CD14-positive monocyte (primary cell): ENCODE results near the gene DGKI. TPM values are rescaled to one million over a fixed set of nuclear protein-coding genes. Genes with fewer than 3 reads are reported as not detected.
"Not testable (repeated sequence)": the region's sequence is repeated elsewhere in the genome, so short reads cannot be mapped to it uniquely, and the experiment has no call there.

Experiments
- DNase-seq, 3 donors: peaks; one replicate each; pipeline ENCODE4 v3.0.0-alpha.2; 2011 to 2022
- H2AFZ ChIP-seq: 2 replicates; pipeline ENCODE4 v1.6.0; 2012; ENCODE audit warnings: mild to moderate bottlenecking, low read depth, low read length, inconsistent platforms; ENCODE audit not compliant: insufficient read depth, poor library complexity, severe bottlenecking
- H3K27ac ChIP-seq, 2 donors: 1 replicate in 1 of 2; 2 replicates in 1 of 2; pipeline ENCODE4 v1.5.1; 2012 to 2013; ENCODE audit warnings: low read length in 2 of 2, control low read depth in 1 of 2, inconsistent platforms in 1 of 2, low read depth in 1 of 2, mild to moderate bottlenecking in 1 of 2
- H3K27me3 ChIP-seq, 2 donors: one replicate each; pipeline versions ENCODE4 v1.6.0 to v1.6.1; 2011 to 2013; ENCODE audit warnings: low read length in 2 of 2; ENCODE audit not compliant: control insufficient read depth in 2 of 2, insufficient read depth in 2 of 2
- H3K36me3 ChIP-seq, 2 donors: replicated peaks in 1 of 2; 1 replicate in 1 of 2; 2 replicates in 1 of 2; pipeline versions ENCODE4 v1.5.1 to v1.6.1; 2012 to 2013; ENCODE audit warnings: low read length in 2 of 2, control low read depth in 1 of 2, inconsistent platforms in 1 of 2, mild to moderate bottlenecking in 1 of 2; ENCODE audit not compliant: insufficient read depth in 2 of 2, control insufficient read depth in 1 of 2
- H3K4me1 ChIP-seq, 2 donors: 1 replicate in 1 of 2; 2 replicates in 1 of 2; pipeline versions ENCODE4 v1.5.1 to v1.6.1; 2012 to 2013; ENCODE audit warnings: low read length in 2 of 2, control low read depth in 1 of 2, inconsistent platforms in 1 of 2, mild to moderate bottlenecking in 1 of 2, moderate library complexity in 1 of 2; ENCODE audit not compliant: insufficient read depth in 2 of 2, control insufficient read depth in 1 of 2
- H3K4me2 ChIP-seq: replicated peaks from 2 replicates; pipeline ENCODE3; 2012; ENCODE audit warnings: low read length, moderate library complexity, mild to moderate bottlenecking; ENCODE audit not compliant: poor library complexity, severe bottlenecking; ENCODE audit errors: extremely low read depth
- H3K4me3 ChIP-seq, 3 experiments: fragments of 200-600 bp in 1 of 3; sonication (generic) in 1 of 3; replicated peaks in 1 of 3; 1 replicate in 2 of 3; 2 replicates in 1 of 3; pipeline ENCODE4 v1.5.1; 2011 to 2013; ENCODE audit warnings: low read length in 3 of 3, mild to moderate bottlenecking in 3 of 3, control low read depth in 2 of 3, low read depth in 2 of 3, inconsistent platforms in 1 of 3, moderate library complexity in 1 of 3
- H3K79me2 ChIP-seq: 2 replicates; pipeline ENCODE4 v1.6.0; 2012; ENCODE audit warnings: mild to moderate bottlenecking, control low read depth, inconsistent platforms, low read length, moderate library complexity; ENCODE audit not compliant: insufficient read depth
- H3K9ac ChIP-seq: 2 replicates; pipeline ENCODE4 v1.6.0; 2017; ENCODE audit warnings: low read length, mild to moderate bottlenecking; ENCODE audit not compliant: insufficient read depth, poor library complexity, severe bottlenecking
- H3K9me3 ChIP-seq, 2 donors: replicated peaks in 1 of 2; 1 replicate in 1 of 2; 2 replicates in 1 of 2; pipeline versions ENCODE4 v1.5.1 to v1.6.1; 2012 to 2013; ENCODE audit warnings: low read length in 2 of 2, control low read depth in 1 of 2; ENCODE audit not compliant: control insufficient read depth in 1 of 2, insufficient read depth in 1 of 2
- H4K20me1 ChIP-seq: 2 replicates; pipeline ENCODE4 v1.6.0; 2012; ENCODE audit warnings: mild to moderate bottlenecking, low read length, control low read depth, moderate library complexity; ENCODE audit not compliant: insufficient read depth
- H3K27ac Mint-ChIP-seq, 7 donors: one replicate each; pipeline ENCODE4 v1.8.0; 2020; ENCODE audit warnings: mild to moderate bottlenecking in 7 of 7, mixed read lengths in 7 of 7, moderate library complexity in 6 of 7, inconsistent platforms in 2 of 7
- H3K27me3 Mint-ChIP-seq, 3 donors: one replicate each; pipeline ENCODE4 v1.8.0; 2021 to 2022; ENCODE audit warnings: low read depth in 3 of 3, mild to moderate bottlenecking in 3 of 3, mixed read lengths in 3 of 3, moderate library complexity in 3 of 3, inconsistent platforms in 1 of 3
- H3K36me3 Mint-ChIP-seq, 2 donors: one replicate each; pipeline ENCODE4 v1.8.0; 2020; ENCODE audit warnings: mixed read lengths in 2 of 2, inconsistent platforms in 1 of 2, mild to moderate bottlenecking in 1 of 2
- H3K4me1 Mint-ChIP-seq: one replicate; pipeline ENCODE4 v1.8.0; 2020; ENCODE audit warnings: mild to moderate bottlenecking, mixed read lengths
- H3K4me3 Mint-ChIP-seq, 2 donors: one replicate each; pipeline ENCODE4 v1.8.0; 2020; ENCODE audit warnings: mild to moderate bottlenecking in 2 of 2, mixed read lengths in 2 of 2, moderate library complexity in 1 of 2
- H3K9me3 Mint-ChIP-seq, 7 donors: one replicate each; pipeline ENCODE4 v1.8.0; 2020 to 2022; ENCODE audit warnings: mixed read lengths in 7 of 7, mild to moderate bottlenecking in 6 of 7, moderate library complexity in 6 of 7, inconsistent platforms in 2 of 7
- WGBS: methylation state at CpG from one replicate; pipeline ENCODE4 v1.1.5; 2013; ENCODE audit warnings: missing lambda C conversion rate; ENCODE audit not compliant: insufficient coverage; 5-methylcytosine and 5-hydroxymethylcytosine counted together
- intact Hi-C, 2 donors: fragments of 100-400 bp; cut with micrococcal nuclease; formaldehyde crosslinking; loops; one replicate each; pipeline versions ENCODE4 v1.15.0 to v1.15.1; 2023
- polyA plus RNA-seq, 3 donors: library from polyadenylated mRNA; depleted of rRNA in 1 of 3; unstranded in 2 of 3; stranded (reverse) in 1 of 3; fragments of 300-500 nt in 2 of 3; fragments of >200 nt in 1 of 3; fragmentation: Illumina TruSeq in 2 of 3; gene quantifications; 1 replicate in 2 of 3; 2 replicates in 1 of 3; pipeline ENCODE4 v1.2.3, GENCODE V29; 2012 to 2021
- TF ChIP-seq, protein P1 (sequence below): fragments of 200-600 bp; IDR thresholded peaks from one replicate; pipeline ENCODE4 v1.8.0; 2022; ENCODE audit warnings: antibody characterized with exemption, mild to moderate bottlenecking

Gene DGKI
- polyA plus RNA-seq, 3 donors: not detected

DNA sequence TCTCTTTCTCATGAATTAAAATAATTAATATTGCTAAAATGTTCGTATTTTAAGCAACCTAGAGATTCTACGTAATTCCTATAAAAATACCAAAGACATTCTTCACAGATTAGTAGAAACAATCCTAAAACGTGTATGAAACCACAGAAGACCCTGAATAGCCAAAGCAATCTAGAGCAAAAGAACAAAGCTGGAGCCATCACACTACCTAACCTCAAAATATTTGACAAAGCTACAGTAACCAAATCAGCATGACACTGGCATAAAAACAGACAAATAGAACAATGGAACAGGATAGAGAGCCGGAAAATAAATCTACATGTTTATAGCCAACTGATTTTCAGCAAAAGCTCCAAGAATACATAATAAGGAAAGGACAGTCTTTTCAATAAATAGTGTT is 397.8 kb downstream of the DGKI start:
- no peaks in the 10 kb centered on the region for H3K36me3 ChIP-seq
- no peak overlapping the region for H3K9ac ChIP-seq
- H3K4me3 ChIP-seq: no peak overlapping the region
- intact Hi-C loops: no loop called here
- Mint-ChIP-seq H3K4me3 (no peak overlapping the region), H3K9me3 (no peaks in the 10 kb centered on the region), H3K27me3 (peaks cover 0 to 4% (median 2%) of the 10 kb centered on the region in 3 donors), H3K27ac (peak overlapping the region in 1 of 7 donors; percentile 2), H3K4me1 (no peaks in the 10 kb centered on the region), H3K36me3 (no peaks in the 10 kb centered on the region)
- H3K9me3 ChIP-seq: no peaks in the 10 kb centered on the region
- no peak overlapping the region for H2AFZ ChIP-seq
- H4K20me1 ChIP-seq: no peaks in the 10 kb centered on the region
- no CpG with 5 or more reads among the region's 4 CpGs for WGBS
- TF ChIP-seq, protein P1, sequence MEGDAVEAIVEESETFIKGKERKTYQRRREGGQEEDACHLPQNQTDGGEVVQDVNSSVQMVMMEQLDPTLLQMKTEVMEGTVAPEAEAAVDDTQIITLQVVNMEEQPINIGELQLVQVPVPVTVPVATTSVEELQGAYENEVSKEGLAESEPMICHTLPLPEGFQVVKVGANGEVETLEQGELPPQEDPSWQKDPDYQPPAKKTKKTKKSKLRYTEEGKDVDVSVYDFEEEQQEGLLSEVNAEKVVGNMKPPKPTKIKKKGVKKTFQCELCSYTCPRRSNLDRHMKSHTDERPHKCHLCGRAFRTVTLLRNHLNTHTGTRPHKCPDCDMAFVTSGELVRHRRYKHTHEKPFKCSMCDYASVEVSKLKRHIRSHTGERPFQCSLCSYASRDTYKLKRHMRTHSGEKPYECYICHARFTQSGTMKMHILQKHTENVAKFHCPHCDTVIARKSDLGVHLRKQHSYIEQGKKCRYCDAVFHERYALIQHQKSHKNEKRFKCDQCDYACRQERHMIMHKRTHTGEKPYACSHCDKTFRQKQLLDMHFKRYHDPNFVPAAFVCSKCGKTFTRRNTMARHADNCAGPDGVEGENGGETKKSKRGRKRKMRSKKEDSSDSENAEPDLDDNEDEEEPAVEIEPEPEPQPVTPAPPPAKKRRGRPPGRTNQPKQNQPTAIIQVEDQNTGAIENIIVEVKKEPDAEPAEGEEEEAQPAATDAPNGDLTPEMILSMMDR: no peak
- no peak overlapping the region for H3K4me2 ChIP-seq
- H3K27ac ChIP-seq: no peak overlapping the region
- DNase-seq: no peak
- no peaks in the 10 kb centered on the region for H3K27me3 ChIP-seq
- H3K79me2 ChIP-seq: no peaks in the 10 kb centered on the region
- H3K4me1 ChIP-seq: no peaks in the 10 kb centered on the region

DNA sequence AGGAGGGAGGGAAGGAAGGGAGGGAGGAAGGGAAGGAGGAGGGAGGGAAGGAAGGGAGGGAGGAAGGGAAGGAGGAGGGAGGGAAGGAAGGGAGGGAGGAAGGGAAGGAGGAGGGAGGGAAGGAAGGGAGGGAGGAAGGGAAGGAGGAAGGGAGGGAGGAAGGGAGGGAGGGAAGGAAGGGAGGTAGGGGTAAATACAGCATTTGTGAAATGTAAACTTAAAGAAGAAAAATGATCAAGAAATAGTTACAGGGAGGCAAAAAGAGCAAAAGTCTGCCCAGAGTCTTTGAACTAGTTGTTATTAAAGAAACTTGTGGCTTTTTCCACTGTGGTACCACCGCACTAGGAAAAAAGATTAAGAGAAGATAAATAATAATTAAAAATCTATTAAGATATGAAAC is 398.2 kb downstream of the DGKI start:
- intact Hi-C loops, H3K4me3 Mint-ChIP-seq, H3K9ac ChIP-seq, H3K27me3 Mint-ChIP-seq, H3K4me3 ChIP-seq, H3K27ac Mint-ChIP-seq, H4K20me1 ChIP-seq, H3K36me3 ChIP-seq, H3K4me1 Mint-ChIP-seq, DNase-seq, H3K27ac ChIP-seq, H3K9me3 Mint-ChIP-seq, H3K36me3 Mint-ChIP-seq, H3K4me2 ChIP-seq, H3K27me3 ChIP-seq, H2AFZ ChIP-seq, H3K4me1 ChIP-seq, H3K79me2 ChIP-seq, H3K9me3 ChIP-seq: not testable (repeated sequence)
- no CpG with 5 or more reads among the region's 1 CpG for WGBS
